Measurements from ENCODE around the gene DLK2. TPM values are rescaled to one million over a fixed set of nuclear protein-coding genes. Genes with fewer than 3 reads are reported as not detected.

Gene DLK2
- total and polyA plus RNA-seq, 2 of the 13 experiments (the other 11 are each of a cell fraction or from before 2014, with no cell fraction given) = 1.2 to 3.8 TPM

DNA sequence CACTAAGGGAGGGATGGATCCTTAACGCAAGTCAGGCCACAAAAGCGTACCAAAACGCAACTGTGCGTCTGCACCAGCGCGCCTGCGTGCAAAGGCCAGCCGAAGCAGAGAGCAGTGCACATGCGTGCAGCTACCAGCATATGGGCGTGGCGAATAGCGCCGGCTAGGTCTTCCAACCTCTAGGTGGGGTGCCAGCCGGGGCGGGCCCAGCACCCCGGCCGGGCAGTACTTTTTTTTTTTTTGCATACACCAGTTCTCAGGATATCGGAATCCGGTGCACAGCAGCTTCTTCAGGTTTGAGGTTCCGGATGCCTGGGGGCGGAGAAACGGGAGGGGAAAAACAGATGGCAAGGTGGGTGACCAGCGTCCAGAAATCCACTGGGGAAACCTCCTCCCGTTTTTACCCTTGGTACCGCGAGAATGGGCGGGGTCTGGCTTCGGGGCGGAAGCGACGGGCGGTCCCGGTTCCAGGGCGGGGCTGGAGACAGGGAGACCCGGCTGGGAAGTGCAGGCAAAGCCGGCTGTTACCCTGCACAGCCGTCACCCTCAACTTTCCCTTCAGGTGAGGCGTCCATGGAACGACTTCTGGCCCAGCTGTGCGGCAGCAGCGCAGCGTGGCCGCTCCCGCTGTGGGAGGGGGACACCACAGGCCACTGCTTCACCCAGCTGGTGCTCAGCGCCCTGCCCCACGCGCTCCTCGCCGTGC lies 27.8 kb downstream of the DLK2 start, which contains the start of gene ABCC10 (continued):
- TF ChIP-seq, protein P1, sequence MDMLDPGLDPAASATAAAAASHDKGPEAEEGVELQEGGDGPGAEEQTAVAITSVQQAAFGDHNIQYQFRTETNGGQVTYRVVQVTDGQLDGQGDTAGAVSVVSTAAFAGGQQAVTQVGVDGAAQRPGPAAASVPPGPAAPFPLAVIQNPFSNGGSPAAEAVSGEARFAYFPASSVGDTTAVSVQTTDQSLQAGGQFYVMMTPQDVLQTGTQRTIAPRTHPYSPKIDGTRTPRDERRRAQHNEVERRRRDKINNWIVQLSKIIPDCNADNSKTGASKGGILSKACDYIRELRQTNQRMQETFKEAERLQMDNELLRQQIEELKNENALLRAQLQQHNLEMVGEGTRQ (IDR thresholded peaks at IDR 0.05; ENCODE audit: low read depth, low read length) = no peak
- TF ChIP-seq, protein P1 (CRISPR knock-in tag; IDR thresholded peaks at IDR 0.05; ENCODE audit: borderline replicate concordance) = no peak
- TF ChIP-seq CCAR2 (optimal IDR thresholded peaks at IDR 0.05; ENCODE audit: low read depth, low read length) (no peak), RBAK (CRISPR knock-in tag; IDR thresholded peaks at IDR 0.05) (0 out of 2 replicates have a peak, but pooled peaks have one; percentile 31), FOXO1 (CRISPR knock-in tag; IDR thresholded peaks at IDR 0.05) (peak; percentile 35), ESRRA (CRISPR knock-in tag; IDR thresholded peaks at IDR 0.05; ENCODE audit: low read depth) (peak; percentile 53; the same call in 1 of the 2 replicates), ZNF709 (CRISPR knock-in tag; IDR thresholded peaks at IDR 0.05) (peak; percentile 73; the same call in 1 of the 2 replicates), ZFY (CRISPR knock-in tag; IDR thresholded peaks at IDR 0.05) (peak; percentile 94), HIVEP1 (CRISPR knock-in tag; IDR thresholded peaks at IDR 0.05) (peak; percentile 89), MTA1 (CRISPR knock-in tag; IDR thresholded peaks at IDR 0.05; ENCODE audit: borderline replicate concordance) (peak; percentile 18; the same call in 1 of the 2 replicates), ZSCAN21 (CRISPR knock-in tag; IDR thresholded peaks at IDR 0.05; ENCODE audit: borderline replicate concordance) (peak; percentile 80; the same call in 1 of the 2 replicates), ZKSCAN1 (IDR thresholded peaks at IDR 0.05; ENCODE audit: low read length) (peak; percentile 45; the same call in 1 of the 2 replicates), RBM39 (IDR thresholded peaks at IDR 0.05; ENCODE audit: low read depth, low read length, poor library complexity, severe bottlenecking) (peak; percentile 31)
- TF ChIP-seq, protein P2, sequence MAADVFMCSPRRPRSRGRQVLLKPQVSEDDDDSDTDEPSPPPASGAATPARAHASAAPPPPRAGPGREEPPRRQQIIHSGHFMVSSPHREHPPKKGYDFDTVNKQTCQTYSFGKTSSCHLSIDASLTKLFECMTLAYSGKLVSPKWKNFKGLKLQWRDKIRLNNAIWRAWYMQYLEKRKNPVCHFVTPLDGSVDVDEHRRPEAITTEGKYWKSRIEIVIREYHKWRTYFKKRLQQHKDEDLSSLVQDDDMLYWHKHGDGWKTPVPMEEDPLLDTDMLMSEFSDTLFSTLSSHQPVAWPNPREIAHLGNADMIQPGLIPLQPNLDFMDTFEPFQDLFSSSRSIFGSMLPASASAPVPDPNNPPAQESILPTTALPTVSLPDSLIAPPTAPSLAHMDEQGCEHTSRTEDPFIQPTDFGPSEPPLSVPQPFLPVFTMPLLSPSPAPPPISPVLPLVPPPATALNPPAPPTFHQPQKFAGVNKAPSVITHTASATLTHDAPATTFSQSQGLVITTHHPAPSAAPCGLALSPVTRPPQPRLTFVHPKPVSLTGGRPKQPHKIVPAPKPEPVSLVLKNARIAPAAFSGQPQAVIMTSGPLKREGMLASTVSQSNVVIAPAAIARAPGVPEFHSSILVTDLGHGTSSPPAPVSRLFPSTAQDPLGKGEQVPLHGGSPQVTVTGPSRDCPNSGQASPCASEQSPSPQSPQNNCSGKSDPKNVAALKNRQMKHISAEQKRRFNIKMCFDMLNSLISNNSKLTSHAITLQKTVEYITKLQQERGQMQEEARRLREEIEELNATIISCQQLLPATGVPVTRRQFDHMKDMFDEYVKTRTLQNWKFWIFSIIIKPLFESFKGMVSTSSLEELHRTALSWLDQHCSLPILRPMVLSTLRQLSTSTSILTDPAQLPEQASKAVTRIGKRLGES (CRISPR knock-in tag; IDR thresholded peaks at IDR 0.05; ENCODE audit: borderline replicate concordance) = no peak
- TF ChIP-seq, protein P3, sequence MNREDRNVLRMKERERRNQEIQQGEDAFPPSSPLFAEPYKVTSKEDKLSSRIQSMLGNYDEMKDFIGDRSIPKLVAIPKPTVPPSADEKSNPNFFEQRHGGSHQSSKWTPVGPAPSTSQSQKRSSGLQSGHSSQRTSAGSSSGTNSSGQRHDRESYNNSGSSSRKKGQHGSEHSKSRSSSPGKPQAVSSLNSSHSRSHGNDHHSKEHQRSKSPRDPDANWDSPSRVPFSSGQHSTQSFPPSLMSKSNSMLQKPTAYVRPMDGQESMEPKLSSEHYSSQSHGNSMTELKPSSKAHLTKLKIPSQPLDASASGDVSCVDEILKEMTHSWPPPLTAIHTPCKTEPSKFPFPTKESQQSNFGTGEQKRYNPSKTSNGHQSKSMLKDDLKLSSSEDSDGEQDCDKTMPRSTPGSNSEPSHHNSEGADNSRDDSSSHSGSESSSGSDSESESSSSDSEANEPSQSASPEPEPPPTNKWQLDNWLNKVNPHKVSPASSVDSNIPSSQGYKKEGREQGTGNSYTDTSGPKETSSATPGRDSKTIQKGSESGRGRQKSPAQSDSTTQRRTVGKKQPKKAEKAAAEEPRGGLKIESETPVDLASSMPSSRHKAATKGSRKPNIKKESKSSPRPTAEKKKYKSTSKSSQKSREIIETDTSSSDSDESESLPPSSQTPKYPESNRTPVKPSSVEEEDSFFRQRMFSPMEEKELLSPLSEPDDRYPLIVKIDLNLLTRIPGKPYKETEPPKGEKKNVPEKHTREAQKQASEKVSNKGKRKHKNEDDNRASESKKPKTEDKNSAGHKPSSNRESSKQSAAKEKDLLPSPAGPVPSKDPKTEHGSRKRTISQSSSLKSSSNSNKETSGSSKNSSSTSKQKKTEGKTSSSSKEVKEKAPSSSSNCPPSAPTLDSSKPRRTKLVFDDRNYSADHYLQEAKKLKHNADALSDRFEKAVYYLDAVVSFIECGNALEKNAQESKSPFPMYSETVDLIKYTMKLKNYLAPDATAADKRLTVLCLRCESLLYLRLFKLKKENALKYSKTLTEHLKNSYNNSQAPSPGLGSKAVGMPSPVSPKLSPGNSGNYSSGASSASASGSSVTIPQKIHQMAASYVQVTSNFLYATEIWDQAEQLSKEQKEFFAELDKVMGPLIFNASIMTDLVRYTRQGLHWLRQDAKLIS (CRISPR knock-in tag; IDR thresholded peaks at IDR 0.05) = no peak; the same call in 1 of the 2 replicates
- TF ChIP-seq, protein P4, sequence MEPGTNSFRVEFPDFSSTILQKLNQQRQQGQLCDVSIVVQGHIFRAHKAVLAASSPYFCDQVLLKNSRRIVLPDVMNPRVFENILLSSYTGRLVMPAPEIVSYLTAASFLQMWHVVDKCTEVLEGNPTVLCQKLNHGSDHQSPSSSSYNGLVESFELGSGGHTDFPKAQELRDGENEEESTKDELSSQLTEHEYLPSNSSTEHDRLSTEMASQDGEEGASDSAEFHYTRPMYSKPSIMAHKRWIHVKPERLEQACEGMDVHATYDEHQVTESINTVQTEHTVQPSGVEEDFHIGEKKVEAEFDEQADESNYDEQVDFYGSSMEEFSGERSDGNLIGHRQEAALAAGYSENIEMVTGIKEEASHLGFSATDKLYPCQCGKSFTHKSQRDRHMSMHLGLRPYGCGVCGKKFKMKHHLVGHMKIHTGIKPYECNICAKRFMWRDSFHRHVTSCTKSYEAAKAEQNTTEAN (CRISPR knock-in tag; conservative IDR thresholded peaks at IDR 0.05) = peak; percentile 85; the same call in 1 of the 2 replicates
- TF ChIP-seq, protein P5, sequence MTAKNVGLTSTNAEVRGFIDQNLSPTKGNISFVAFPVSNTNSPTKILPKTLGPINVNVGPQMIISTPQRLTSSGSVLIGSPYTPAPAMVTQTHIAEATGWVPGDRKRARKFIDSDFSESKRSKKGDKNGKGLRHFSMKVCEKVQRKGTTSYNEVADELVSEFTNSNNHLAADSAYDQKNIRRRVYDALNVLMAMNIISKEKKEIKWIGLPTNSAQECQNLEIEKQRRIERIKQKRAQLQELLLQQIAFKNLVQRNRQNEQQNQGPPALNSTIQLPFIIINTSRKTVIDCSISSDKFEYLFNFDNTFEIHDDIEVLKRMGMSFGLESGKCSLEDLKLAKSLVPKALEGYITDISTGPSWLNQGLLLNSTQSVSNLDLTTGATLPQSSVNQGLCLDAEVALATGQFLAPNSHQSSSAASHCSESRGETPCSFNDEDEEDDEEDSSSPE (CRISPR knock-in tag; IDR thresholded peaks at IDR 0.05) = peak; percentile 58; the same call in 1 of the 2 replicates
